ENCODE data around the gene P3H3.

- no peak for TF ChIP-seq CTCF (IDR thresholded peaks at IDR 0.05)
- no peak for TF ChIP-seq POLR2A (IDR thresholded peaks at IDR 0.05)
Observed at GRCh38 chr12:6843118-6843902, 15.1 kb downstream of the P3H3 start.
